ENCODE results near the gene PEMT. TPM values are rescaled to one million over a fixed set of nuclear protein-coding genes. Genes with fewer than 3 reads are reported as not detected.
A peak's percentile ranks its signal among the peaks of the same experiment; 100 is the strongest.

Gene PEMT
- total RNA-seq, 1 experiment from 2014 or later, result 69.8 TPM

GRCh38 chr17:17612085-17613022 is 20.8 kb upstream of the PEMT start:
- Histone ChIP-seq H2AFZ (ENCODE audit: low read length) (no peak overlapping the region), H3K36me3 (ENCODE audit: insufficient read depth, low read length) (no peaks in the 10 kb centered on the region), H3K9ac (ENCODE audit: low read length) (no peak overlapping the region), H3K4me2 (ENCODE audit: low read depth, low read length, poor library complexity, severe bottlenecking) (no peak overlapping the region), H3K4me3 (ENCODE audit: low read length) (no peak overlapping the region), H3K27ac (ENCODE audit: low read length) (no peak overlapping the region), H3K4me1 (ENCODE audit: low read length) (no peaks in the 10 kb centered on the region), H3K27me3 (ENCODE audit: low read length) (no peaks in the 10 kb centered on the region), H3K79me2 (ENCODE audit: low read length) (no peaks in the 10 kb centered on the region), H3K9me2 (replicated peaks; ENCODE audit: insufficient read depth, low read length) (no peaks in the 10 kb centered on the region), H3K9me3 (ENCODE audit: low read length) (no peaks in the 10 kb centered on the region), H4K20me1 (ENCODE audit: insufficient read depth, low read depth, low read length) (no peaks in the 10 kb centered on the region)
- no peak for DNase-seq

- Histone ChIP-seq H3K27ac (ENCODE audit: low read length) (no peak overlapping the region), H3K79me2 (ENCODE audit: low read length) (no peaks in the 10 kb centered on the region), H3K4me3 (ENCODE audit: low read length) (no peak overlapping the region), H3K9me3 (ENCODE audit: low read length) (no peaks in the 10 kb centered on the region), H3K9me2 (replicated peaks; ENCODE audit: insufficient read depth, low read length) (no peaks in the 10 kb centered on the region), H3K36me3 (ENCODE audit: insufficient read depth, low read length) (no peaks in the 10 kb centered on the region), H3K4me1 (ENCODE audit: low read length) (peaks cover 11% of the 10 kb centered on the region), H4K20me1 (ENCODE audit: insufficient read depth, low read depth, low read length) (no peaks in the 10 kb centered on the region), H3K9ac (ENCODE audit: low read length) (no peak overlapping the region), H3K27me3 (ENCODE audit: low read length) (no peaks in the 10 kb centered on the region), H2AFZ (ENCODE audit: low read length) (no peak overlapping the region), H3K4me2 (ENCODE audit: low read depth, low read length, poor library complexity, severe bottlenecking) (no peak overlapping the region)
- peak; percentile 52 for DNase-seq
Measured at GRCh38 chr17:17609121-17609520, 17.6 kb upstream of the PEMT start.

- Histone ChIP-seq H3K36me3 (ENCODE audit: insufficient read depth, low read length) (no peaks in the 10 kb centered on the region), H3K27ac (ENCODE audit: low read length) (no peak overlapping the region), H3K4me2 (ENCODE audit: low read depth, low read length, poor library complexity, severe bottlenecking) (no peak overlapping the region), H3K27me3 (ENCODE audit: low read length) (no peaks in the 10 kb centered on the region), H2AFZ (ENCODE audit: low read length) (no peak overlapping the region), H3K4me3 (ENCODE audit: low read length) (no peak overlapping the region), H3K9ac (ENCODE audit: low read length) (no peak overlapping the region), H3K9me2 (replicated peaks; ENCODE audit: insufficient read depth, low read length) (no peaks in the 10 kb centered on the region), H3K4me1 (ENCODE audit: low read length) (peaks cover 24% of the 10 kb centered on the region), H3K79me2 (ENCODE audit: low read length) (no peaks in the 10 kb centered on the region), H3K9me3 (ENCODE audit: low read length) (no peaks in the 10 kb centered on the region), H4K20me1 (ENCODE audit: insufficient read depth, low read depth, low read length) (no peaks in the 10 kb centered on the region)
- no peak for DNase-seq
Measured at GRCh38 chr17:17606416-17607000, 15.0 kb upstream of the PEMT start.

- Histone ChIP-seq H3K9ac (ENCODE audit: low read length) (no peak overlapping the region), H3K27me3 (ENCODE audit: low read length) (no peaks in the 10 kb centered on the region), H3K4me2 (ENCODE audit: low read depth, low read length, poor library complexity, severe bottlenecking) (no peak overlapping the region), H2AFZ (ENCODE audit: low read length) (no peak overlapping the region), H3K36me3 (ENCODE audit: insufficient read depth, low read length) (no peaks in the 10 kb centered on the region), H4K20me1 (ENCODE audit: insufficient read depth, low read depth, low read length) (no peaks in the 10 kb centered on the region), H3K79me2 (ENCODE audit: low read length) (no peaks in the 10 kb centered on the region), H3K9me2 (replicated peaks; ENCODE audit: insufficient read depth, low read length) (no peaks in the 10 kb centered on the region), H3K27ac (ENCODE audit: low read length) (no peak overlapping the region), H3K9me3 (ENCODE audit: low read length) (no peaks in the 10 kb centered on the region), H3K4me1 (ENCODE audit: low read length) (peaks cover 24% of the 10 kb centered on the region), H3K4me3 (ENCODE audit: low read length) (no peak overlapping the region)
- no peak for DNase-seq
Measured at GRCh38 chr17:17605729-17606088, 14.2 kb upstream of the PEMT start.

GRCh38 chr17:17605083-17605728 is 13.7 kb upstream of the PEMT start:
- Histone ChIP-seq H3K9ac (ENCODE audit: low read length) (no peak overlapping the region), H3K79me2 (ENCODE audit: low read length) (no peaks in the 10 kb centered on the region), H3K36me3 (ENCODE audit: insufficient read depth, low read length) (no peaks in the 10 kb centered on the region), H2AFZ (ENCODE audit: low read length) (no peak overlapping the region), H4K20me1 (ENCODE audit: insufficient read depth, low read depth, low read length) (no peaks in the 10 kb centered on the region), H3K4me1 (ENCODE audit: low read length) (peaks cover 24% of the 10 kb centered on the region), H3K27me3 (ENCODE audit: low read length) (no peaks in the 10 kb centered on the region), H3K27ac (ENCODE audit: low read length) (no peak overlapping the region), H3K9me3 (ENCODE audit: low read length) (no peaks in the 10 kb centered on the region), H3K4me3 (ENCODE audit: low read length) (no peak overlapping the region), H3K9me2 (replicated peaks; ENCODE audit: insufficient read depth, low read length) (no peaks in the 10 kb centered on the region), H3K4me2 (ENCODE audit: low read depth, low read length, poor library complexity, severe bottlenecking) (no peak overlapping the region)
- no peak for DNase-seq

- H3K9me2 ChIP-seq (replicated peaks; ENCODE audit: insufficient read depth, low read length), result no peaks in the 10 kb centered on the region
- no peak overlapping the region for H3K27ac ChIP-seq (ENCODE audit: low read length)
- H3K9me3 ChIP-seq (ENCODE audit: low read length), result no peaks in the 10 kb centered on the region
- H3K27me3 ChIP-seq (ENCODE audit: low read length), result no peaks in the 10 kb centered on the region
- H3K4me3 ChIP-seq (ENCODE audit: low read length), result no peak overlapping the region
- no peak for DNase-seq
- H4K20me1 ChIP-seq (ENCODE audit: insufficient read depth, low read depth, low read length), result no peaks in the 10 kb centered on the region
- H3K4me2 ChIP-seq (ENCODE audit: low read depth, low read length, poor library complexity, severe bottlenecking), result peak overlapping the region; percentile 53
- no peaks in the 10 kb centered on the region for H3K36me3 ChIP-seq (ENCODE audit: insufficient read depth, low read length)
- H3K9ac ChIP-seq (ENCODE audit: low read length), result no peak overlapping the region
- no peak overlapping the region for H2AFZ ChIP-seq (ENCODE audit: low read length)
- H3K4me1 ChIP-seq (ENCODE audit: low read length), result peaks cover 24% of the 10 kb centered on the region
- H3K79me2 ChIP-seq (ENCODE audit: low read length), result no peaks in the 10 kb centered on the region
Measured at GRCh38 chr17:17603895-17604225, 12.4 kb upstream of the PEMT start.

- Histone ChIP-seq H3K9me3 (ENCODE audit: low read length) (no peaks in the 10 kb centered on the region), H3K27me3 (ENCODE audit: low read length) (no peaks in the 10 kb centered on the region), H3K79me2 (ENCODE audit: low read length) (no peaks in the 10 kb centered on the region), H4K20me1 (ENCODE audit: insufficient read depth, low read depth, low read length) (no peaks in the 10 kb centered on the region), H2AFZ (ENCODE audit: low read length) (0 out of 2 replicates have a peak overlapping the region, but pooled peaks have one; percentile 31), H3K36me3 (ENCODE audit: insufficient read depth, low read length) (no peaks in the 10 kb centered on the region), H3K9ac (ENCODE audit: low read length) (peak overlapping the region; percentile 16; the same call in 1 of the 2 replicates), H3K4me1 (ENCODE audit: low read length) (peaks cover 24% of the 10 kb centered on the region), H3K27ac (ENCODE audit: low read length) (no peak overlapping the region), H3K4me3 (ENCODE audit: low read length) (no peak overlapping the region), H3K4me2 (ENCODE audit: low read depth, low read length, poor library complexity, severe bottlenecking) (peak overlapping the region; percentile 53), H3K9me2 (replicated peaks; ENCODE audit: insufficient read depth, low read length) (no peaks in the 10 kb centered on the region)
- DNase-seq, result peak; percentile 65
Measured at GRCh38 chr17:17603178-17603894, 11.8 kb upstream of the PEMT start.

GRCh38 chr17:17599965-17600364 is 8.5 kb upstream of the PEMT start:
- Histone ChIP-seq H3K4me2 (ENCODE audit: low read depth, low read length, poor library complexity, severe bottlenecking) (no peak overlapping the region), H3K27ac (ENCODE audit: low read length) (no peak overlapping the region), H3K36me3 (ENCODE audit: insufficient read depth, low read length) (no peaks in the 10 kb centered on the region), H3K4me1 (ENCODE audit: low read length) (peaks cover 13% of the 10 kb centered on the region), H4K20me1 (ENCODE audit: insufficient read depth, low read depth, low read length) (no peaks in the 10 kb centered on the region), H3K9ac (ENCODE audit: low read length) (no peak overlapping the region), H2AFZ (ENCODE audit: low read length) (no peak overlapping the region), H3K79me2 (ENCODE audit: low read length) (no peaks in the 10 kb centered on the region), H3K27me3 (ENCODE audit: low read length) (no peaks in the 10 kb centered on the region), H3K9me3 (ENCODE audit: low read length) (no peaks in the 10 kb centered on the region), H3K9me2 (replicated peaks; ENCODE audit: insufficient read depth, low read length) (no peaks in the 10 kb centered on the region), H3K4me3 (ENCODE audit: low read length) (no peak overlapping the region)
- no peak for DNase-seq

Measured in Karpas-422 (cell line).